Measurements from ENCODE around the gene RAPGEF4. TPM values are rescaled to one million over a fixed set of nuclear protein-coding genes. Genes with fewer than 3 reads are reported as not detected.
A peak's percentile ranks its signal among the peaks of the same experiment; 100 is the strongest.

The RAPGEF4 gene
- total and polyA plus RNA-seq, 2 of the 4 experiments (the other 2 are of a cell fraction): 1.7 to 3.2 TPM

- no peak for TF ChIP-seq USF2 (IDR thresholded peaks at IDR 0.05; ENCODE audit: low read depth, low read length)
Measured at GRCh38 chr2:173051463-173052215, 316.0 kb downstream of the RAPGEF4 start (continued).

GRCh38 chr2:173053043-173053699 lies 317.5 kb downstream of the RAPGEF4 start:
- H2BK120ac ChIP-seq (ENCODE audit: low read depth, low read length): peak overlapping the region; percentile 84
- ChIA-PET POLR2A (ENCODE audit: unreplicated experiment) (no interaction called here), CTCF (no interaction called here)
- BruUV-seq (replicated peaks): no TSS peak
- H3K79me1 ChIP-seq (ENCODE audit: low read depth in 1 of 2, low read length in 2 of 2): no peaks in the 10 kb centered on the region
- H4K8ac ChIP-seq (ENCODE audit: low read depth in 2 of 2, low read length in 2 of 2): peak overlapping the region in 1 of 2 experiments; percentile 67
- DNase-seq (no peak), ATAC-seq (ENCODE audit: low read depth) (no peak)
- no peaks in the 10 kb centered on the region for H4K20me1 ChIP-seq (ENCODE audit: insufficient read depth, low read length)
- H2AK5ac ChIP-seq (ENCODE audit: low read depth, low read length): peak overlapping the region; percentile 36; the same call in 1 of the 2 replicates
- no peak overlapping the region; the same call in 1 of the 2 replicates for H3K23ac ChIP-seq (ENCODE audit: low read depth, low read length)
- no peak overlapping the region for H2AK9ac ChIP-seq (replicated peaks; ENCODE audit: low read depth, low read length, poor library complexity)
- peak overlapping the region; percentile 80; the same call in 1 of the 2 replicates for H3K18ac ChIP-seq (ENCODE audit: low read depth, low read length)
- TF ChIP-seq RAD21 (IDR thresholded peaks at IDR 0.05; ENCODE audit: low read length): no peak
- TF ChIP-seq RFX5 (IDR thresholded peaks at IDR 0.05; ENCODE audit: low read depth, low read length): no peak
- peak; percentile 74 for TF ChIP-seq MAFK (IDR thresholded peaks at IDR 0.05; ENCODE audit: low read depth, low read length)
- no peak for TF ChIP-seq RCOR1 (IDR thresholded peaks at IDR 0.05; ENCODE audit: insufficient replicate concordance, low read length)
- no peak overlapping the region; the same call in 1 of the 2 replicates for H4K91ac ChIP-seq (ENCODE audit: insufficient read depth, low read depth, low read length)
- no peaks in the 10 kb centered on the region for H3K27me3 ChIP-seq (ENCODE audit: control insufficient read depth, insufficient read depth, low read length)
- no peak overlapping the region for H3K27ac ChIP-seq (ENCODE audit: insufficient read depth, low read length)
- H3K14ac ChIP-seq (replicated peaks; ENCODE audit: low read depth, low read length): no peak overlapping the region
- no peak overlapping the region for H3K9ac ChIP-seq (ENCODE audit: low read depth, low read length)
- in situ Hi-C loops (cut with MboI; ENCODE audit: low sequenced_read_pairs) (no loop called here), intact Hi-C loops (cut with micrococcal nuclease) (no loop called here), dilution Hi-C loops (cut with HindIII; ENCODE audit: low sequenced_read_pairs, unreplicated experiment) (no loop called here)
- peaks cover 14% of the 10 kb centered on the region for H3K9me1 ChIP-seq (ENCODE audit: insufficient read depth, low read length)
- no peak overlapping the region for H2AFZ ChIP-seq (replicated peaks; ENCODE audit: low read length, poor library complexity)
- peak overlapping the region; percentile 39; the same call in 1 of the 2 replicates for H4K5ac ChIP-seq (ENCODE audit: low read depth, low read length)
- H3K4ac ChIP-seq (ENCODE audit: low read depth, low read length): peak overlapping the region; percentile 71; the same call in 1 of the 2 replicates
- WGBS, 2 experiments (ENCODE audit: extremely low coverage in 2 of 2, insufficient read length in 1 of 2): no CpG with 5 or more reads among the region's 3 CpGs
- H2BK15ac ChIP-seq (ENCODE audit: low read depth, low read length): peak overlapping the region; percentile 91; the same call in 2 of the 3 replicates
- no peaks in the 10 kb centered on the region for H3K36me3 ChIP-seq (ENCODE audit: control insufficient read depth, insufficient read depth, low read length)
- peak overlapping the region; percentile 77 for H2BK5ac ChIP-seq (ENCODE audit: low read depth, low read length, poor library complexity, severe bottlenecking)
- H3K4me3 ChIP-seq (ENCODE audit: insufficient read depth, low read depth, low read length): no peak overlapping the region
- peaks cover 17% of the 10 kb centered on the region for H3K4me1 ChIP-seq (ENCODE audit: control insufficient read depth, insufficient read depth, low read length)
- no peak overlapping the region for H3K56ac ChIP-seq (ENCODE audit: extremely low read depth, insufficient read depth, low read length)
- H2BK20ac ChIP-seq (ENCODE audit: low read depth, low read length): peak overlapping the region; percentile 69
- no peak overlapping the region for H3K4me2 ChIP-seq (ENCODE audit: low read depth, low read length)
- H3K9me3 ChIP-seq (ENCODE audit: control insufficient read depth, insufficient read depth, low read length): peaks cover 2% of the 10 kb centered on the region

Measured in IMR-90 (cell line).